H9 (cell line): ENCODE results near the gene PTGES2. TPM values are rescaled to one million over a fixed set of nuclear protein-coding genes. Genes with fewer than 3 reads are reported as not detected.

Experiments used
- DNase-seq: peaks from one replicate; pipeline ENCODE4 v3.0.0-alpha.2; 2017
- H2AFZ ChIP-seq: one replicate; pipeline ENCODE4 v1.6.1; 2013; ENCODE audit warnings: mild to moderate bottlenecking, low read length, control low read depth, moderate library complexity
- H2AK5ac ChIP-seq: 2 replicates; pipeline ENCODE4 v1.6.1; 2013; ENCODE audit warnings: low read length, control low read depth, mixed read lengths; ENCODE audit not compliant: insufficient read length
- H2BK120ac ChIP-seq: one replicate; pipeline ENCODE4 v1.6.1; 2013; ENCODE audit warnings: low read depth, mild to moderate bottlenecking, low read length, control low read depth, inconsistent platforms; ENCODE audit not compliant: poor library complexity, severe bottlenecking
- H2BK12ac ChIP-seq: 2 replicates; pipeline ENCODE4 v1.6.1; 2013; ENCODE audit warnings: low read length, control low read depth, mixed read lengths, low read depth; ENCODE audit not compliant: insufficient read length
- H2BK15ac ChIP-seq: 2 replicates; pipeline ENCODE4 v1.6.1; 2013; ENCODE audit warnings: low read depth, low read length, control low read depth
- H2BK20ac ChIP-seq: one replicate; pipeline ENCODE4 v1.6.1; 2013; ENCODE audit warnings: low read depth, mild to moderate bottlenecking, low read length, control low read depth, inconsistent platforms; ENCODE audit not compliant: poor library complexity, severe bottlenecking
- H2BK5ac ChIP-seq: 2 replicates; pipeline ENCODE4 v1.6.1; 2013; ENCODE audit warnings: low read length, control low read depth, mixed read lengths; ENCODE audit not compliant: insufficient read length
- H3K14ac ChIP-seq: 2 replicates; pipeline ENCODE4 v1.6.1; 2013; ENCODE audit warnings: low read length, control low read depth; ENCODE audit not compliant: insufficient read depth
- H3K18ac ChIP-seq: 2 replicates; pipeline ENCODE4 v1.6.1; 2013; ENCODE audit warnings: low read depth, mild to moderate bottlenecking, mixed read lengths, low read length, control low read depth; ENCODE audit not compliant: insufficient read length
- H3K23ac ChIP-seq: 2 replicates; pipeline ENCODE4 v1.6.1; 2013; ENCODE audit warnings: low read length, control low read depth, mixed read lengths, low read depth; ENCODE audit not compliant: insufficient read length
- H3K23me2 ChIP-seq: 2 replicates; pipeline ENCODE4 v1.6.1; 2013; ENCODE audit warnings: low read depth, mild to moderate bottlenecking, mixed read lengths, low read length, control low read depth; ENCODE audit not compliant: insufficient read length, poor library complexity, severe bottlenecking
- H3K27ac ChIP-seq: 2 replicates; pipeline ENCODE4 v1.5.1; 2013; ENCODE audit warnings: low read length, control low read depth, mixed read lengths, low read depth; ENCODE audit not compliant: insufficient read length
- H3K27me3 ChIP-seq: 2 replicates; pipeline ENCODE4 v1.6.1; 2013; ENCODE audit warnings: low read length, control low read depth, inconsistent platforms; ENCODE audit not compliant: insufficient read depth
- H3K4ac ChIP-seq: 2 replicates; pipeline ENCODE4 v1.6.1; 2013; ENCODE audit warnings: low read depth, mild to moderate bottlenecking, control low read depth, inconsistent platforms, low read length, moderate library complexity
- H3K4me1 ChIP-seq: 2 replicates; pipeline ENCODE4 v1.6.1; 2013; ENCODE audit warnings: low read length, control low read depth, inconsistent platforms; ENCODE audit not compliant: insufficient read depth
- H3K4me2 ChIP-seq: 2 replicates; pipeline ENCODE4 v1.6.1; 2013; ENCODE audit warnings: low read length, control low read depth, mixed read lengths; ENCODE audit not compliant: insufficient read length, insufficient read depth
- H3K56ac ChIP-seq: 2 replicates; pipeline ENCODE4 v1.6.1; 2013; ENCODE audit warnings: low read depth, mild to moderate bottlenecking, mixed read lengths, low read length, control low read depth; ENCODE audit not compliant: insufficient read length
- H3K79me1 ChIP-seq: 2 replicates; pipeline ENCODE4 v1.6.1; 2013; ENCODE audit warnings: low read depth, mild to moderate bottlenecking, moderate library complexity, low read length, control low read depth, inconsistent platforms; ENCODE audit not compliant: insufficient read depth, poor library complexity, severe bottlenecking
- H3K79me2 ChIP-seq: 2 replicates; pipeline ENCODE4 v1.6.1; 2013; ENCODE audit warnings: low read length, control low read depth, inconsistent platforms; ENCODE audit not compliant: insufficient read depth
- H3K9ac ChIP-seq: 2 replicates; pipeline ENCODE4 v1.6.1; 2013; ENCODE audit warnings: low read length, control low read depth, mixed read lengths; ENCODE audit not compliant: insufficient read length; ENCODE audit errors: extremely low read depth
- H3K9me3 ChIP-seq: one replicate; pipeline ENCODE4 v1.6.1; 2013; ENCODE audit warnings: low read depth, low read length, inconsistent platforms; ENCODE audit not compliant: control insufficient read depth
- H3T11ph ChIP-seq: one replicate; pipeline ENCODE4 v1.6.1; 2013; ENCODE audit warnings: mild to moderate bottlenecking, low read length, control low read depth, inconsistent platforms
- H4K20me1 ChIP-seq: one replicate; pipeline ENCODE4 v1.6.1; 2013; ENCODE audit not compliant: control insufficient read depth, insufficient read length, insufficient read depth
- H4K5ac ChIP-seq: 2 replicates; pipeline ENCODE4 v1.6.1; 2013; ENCODE audit warnings: low read depth, mild to moderate bottlenecking, mixed read lengths, low read length, control low read depth; ENCODE audit not compliant: insufficient read length
- H4K8ac ChIP-seq: replicated peaks from 2 replicates; pipeline ENCODE4 v1.6.1; 2013; ENCODE audit warnings: low read length, control low read depth, mixed read lengths, low read depth; ENCODE audit not compliant: insufficient read length
- H4K91ac ChIP-seq: 2 replicates; pipeline ENCODE4 v1.6.1; 2013; ENCODE audit warnings: low read depth, mild to moderate bottlenecking, moderate library complexity, mixed read lengths, low read length, control low read depth; ENCODE audit not compliant: insufficient read length
- H3K27ac Mint-ChIP-seq, 3 experiments: 2 replicates in 2 of 3; 3 replicates in 1 of 3; pipeline ENCODE4 v1.8.0; 2020 to 2021; ENCODE audit warnings: mixed read lengths in 3 of 3, mild to moderate bottlenecking in 1 of 3, moderate library complexity in 1 of 3
- H3K27me3 Mint-ChIP-seq: 2 replicates; pipeline ENCODE4 v1.8.0; 2021; ENCODE audit warnings: low read depth, mild to moderate bottlenecking, moderate library complexity, mixed read lengths
- H3K36me3 Mint-ChIP-seq, 3 experiments: 2 replicates in 2 of 3; 3 replicates in 1 of 3; pipeline ENCODE4 v1.8.0; 2020 to 2021; ENCODE audit warnings: low read depth in 3 of 3, mixed read lengths in 3 of 3; ENCODE audit not compliant: insufficient read depth in 1 of 3
- H3K4me1 Mint-ChIP-seq, 2 experiments: 2 replicates each; pipeline ENCODE4 v1.8.0; 2020; ENCODE audit warnings: mixed read lengths in 2 of 2
- H3K4me3 Mint-ChIP-seq, 2 experiments: 2 replicates in 1 of 2; 3 replicates in 1 of 2; pipeline ENCODE4 v1.8.0; 2020 to 2021; ENCODE audit warnings: mild to moderate bottlenecking in 2 of 2, mixed read lengths in 2 of 2, moderate library complexity in 1 of 2
- H3K9me3 Mint-ChIP-seq, 2 experiments: 2 replicates in 1 of 2; 3 replicates in 1 of 2; pipeline ENCODE4 v1.8.0; 2020; ENCODE audit warnings: mild to moderate bottlenecking in 2 of 2, mixed read lengths in 2 of 2, moderate library complexity in 1 of 2
- WGBS: extraction: QIAGEN DNeasy Blood & Tissue Kit; methylation state at CpG from one replicate; pipeline ENCODE4 v1.1.7; 2013; ENCODE audit warnings: missing lambda C conversion rate, low lambda C conversion rate, mixed read lengths; ENCODE audit not compliant: insufficient read length; ENCODE audit errors: extremely low coverage; 5-methylcytosine and 5-hydroxymethylcytosine counted together
- total RNA-seq: library from RNA; stranded (reverse); gene quantifications from 2 replicates; pipeline ENCODE4 v1.2.1, GENCODE V29; 2021
- TF ChIP-seq, protein P1 (sequence below): fragments of 200-600 bp; sonication (generic); conservative IDR thresholded peaks from 3 replicates; pipeline ENCODE4 v1.8.0; 2021; ENCODE audit warnings: antibody characterized with exemption, mild to moderate bottlenecking

Gene PTGES2
- total RNA-seq, 1 experiment from 2014 or later: 63.9 TPM

DNA sequence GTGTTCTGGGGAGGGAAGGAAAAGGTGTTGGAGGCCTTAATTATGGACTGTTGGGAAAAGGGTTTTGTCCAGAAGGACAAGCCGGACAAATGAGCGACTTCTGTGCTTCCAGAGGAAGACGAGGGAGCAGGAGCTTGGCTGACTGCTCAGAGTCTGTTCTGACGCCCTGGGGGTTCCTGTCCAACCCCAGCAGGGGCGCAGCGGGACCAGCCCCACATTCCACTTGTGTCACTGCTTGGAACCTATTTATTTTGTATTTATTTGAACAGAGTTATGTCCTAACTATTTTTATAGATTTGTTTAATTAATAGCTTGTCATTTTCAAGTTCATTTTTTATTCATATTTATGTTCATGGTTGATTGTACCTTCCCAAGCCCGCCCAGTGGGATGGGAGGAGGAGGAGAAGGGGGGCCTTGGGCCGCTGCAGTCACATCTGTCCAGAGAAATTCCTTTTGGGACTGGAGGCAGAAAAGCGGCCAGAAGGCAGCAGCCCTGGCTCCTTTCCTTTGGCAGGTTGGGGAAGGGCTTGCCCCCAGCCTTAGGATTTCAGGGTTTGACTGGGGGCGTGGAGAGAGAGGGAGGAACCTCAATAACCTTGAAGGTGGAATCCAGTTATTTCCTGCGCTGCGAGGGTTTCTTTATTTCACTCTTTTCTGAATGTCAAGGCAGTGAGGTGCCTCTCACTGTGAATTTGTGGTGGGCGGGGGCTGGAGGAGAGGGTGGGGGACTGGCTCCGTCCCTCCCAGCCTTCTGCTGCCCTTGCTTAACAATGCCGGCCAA lies 19.1 kb downstream of the PTGES2 start:
- H3K23ac ChIP-seq: no peak overlapping the region
- H3K27ac ChIP-seq: no peak overlapping the region
- no peaks in the 10 kb centered on the region for H3K9me3 ChIP-seq
- H4K91ac ChIP-seq: no peak overlapping the region
- Mint-ChIP-seq H3K36me3 (peaks cover 16 to 68% (median 42%) of the 10 kb centered on the region in 3 experiments; a peak in 6 of 7 replicates), H3K4me1 (peaks cover 0 to 8% of the 10 kb centered on the region in 2 experiments; a peak in 3 of 4 replicates), H3K9me3 (peaks cover 0 to 1% of the 10 kb centered on the region in 2 experiments; a peak in 1 of 5 replicates), H3K27ac (peak overlapping the region; percentile 49 to 88 (median 67); a peak in 3 of 7 replicates), H3K27me3 (no peaks in the 10 kb centered on the region), H3K4me3 (no peak overlapping the region)
- no peak overlapping the region for H2AK5ac ChIP-seq
- no peaks in the 10 kb centered on the region for H3K79me2 ChIP-seq
- no peak overlapping the region for H4K8ac ChIP-seq
- H3K18ac ChIP-seq: no peak overlapping the region
- H3K4me1 ChIP-seq: no peaks in the 10 kb centered on the region
- H3K23me2 ChIP-seq: no peaks in the 10 kb centered on the region
- no peak overlapping the region for H4K5ac ChIP-seq
- WGBS: no CpG with 5 or more reads among the region's 15 CpGs
- H3K9ac ChIP-seq: no peak overlapping the region
- H3K4me2 ChIP-seq: no peak overlapping the region
- no peak overlapping the region for H3K56ac ChIP-seq
- H2BK20ac ChIP-seq: no peak overlapping the region
- no peak overlapping the region for H3K14ac ChIP-seq
- no peak overlapping the region for H2BK15ac ChIP-seq
- no peak overlapping the region for H3K4ac ChIP-seq
- H3K27me3 ChIP-seq: no peaks in the 10 kb centered on the region
- no peak for DNase-seq
- no peak overlapping the region for H2BK120ac ChIP-seq
- TF ChIP-seq, protein P1, sequence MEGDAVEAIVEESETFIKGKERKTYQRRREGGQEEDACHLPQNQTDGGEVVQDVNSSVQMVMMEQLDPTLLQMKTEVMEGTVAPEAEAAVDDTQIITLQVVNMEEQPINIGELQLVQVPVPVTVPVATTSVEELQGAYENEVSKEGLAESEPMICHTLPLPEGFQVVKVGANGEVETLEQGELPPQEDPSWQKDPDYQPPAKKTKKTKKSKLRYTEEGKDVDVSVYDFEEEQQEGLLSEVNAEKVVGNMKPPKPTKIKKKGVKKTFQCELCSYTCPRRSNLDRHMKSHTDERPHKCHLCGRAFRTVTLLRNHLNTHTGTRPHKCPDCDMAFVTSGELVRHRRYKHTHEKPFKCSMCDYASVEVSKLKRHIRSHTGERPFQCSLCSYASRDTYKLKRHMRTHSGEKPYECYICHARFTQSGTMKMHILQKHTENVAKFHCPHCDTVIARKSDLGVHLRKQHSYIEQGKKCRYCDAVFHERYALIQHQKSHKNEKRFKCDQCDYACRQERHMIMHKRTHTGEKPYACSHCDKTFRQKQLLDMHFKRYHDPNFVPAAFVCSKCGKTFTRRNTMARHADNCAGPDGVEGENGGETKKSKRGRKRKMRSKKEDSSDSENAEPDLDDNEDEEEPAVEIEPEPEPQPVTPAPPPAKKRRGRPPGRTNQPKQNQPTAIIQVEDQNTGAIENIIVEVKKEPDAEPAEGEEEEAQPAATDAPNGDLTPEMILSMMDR: no peak
- H3K79me1 ChIP-seq: no peaks in the 10 kb centered on the region
- no peak overlapping the region for H2BK5ac ChIP-seq
- H3T11ph ChIP-seq: no peak overlapping the region
- H2BK12ac ChIP-seq: no peak overlapping the region
- H2AFZ ChIP-seq: no peak overlapping the region
- H4K20me1 ChIP-seq: no peaks in the 10 kb centered on the region
